GM18519 (cell line): ENCODE results near the gene AIP.

ENCODE experiments used
- ATAC-seq: cut with Tn5 transposase; IDR thresholded peaks from one replicate; pipeline ENCODE4 v1.9.1; 2021; ENCODE audit warnings: mild to moderate bottlenecking, moderate library complexity; ENCODE audit not compliant: unreplicated experiment, low FRiP score

AIP gene

DNA sequence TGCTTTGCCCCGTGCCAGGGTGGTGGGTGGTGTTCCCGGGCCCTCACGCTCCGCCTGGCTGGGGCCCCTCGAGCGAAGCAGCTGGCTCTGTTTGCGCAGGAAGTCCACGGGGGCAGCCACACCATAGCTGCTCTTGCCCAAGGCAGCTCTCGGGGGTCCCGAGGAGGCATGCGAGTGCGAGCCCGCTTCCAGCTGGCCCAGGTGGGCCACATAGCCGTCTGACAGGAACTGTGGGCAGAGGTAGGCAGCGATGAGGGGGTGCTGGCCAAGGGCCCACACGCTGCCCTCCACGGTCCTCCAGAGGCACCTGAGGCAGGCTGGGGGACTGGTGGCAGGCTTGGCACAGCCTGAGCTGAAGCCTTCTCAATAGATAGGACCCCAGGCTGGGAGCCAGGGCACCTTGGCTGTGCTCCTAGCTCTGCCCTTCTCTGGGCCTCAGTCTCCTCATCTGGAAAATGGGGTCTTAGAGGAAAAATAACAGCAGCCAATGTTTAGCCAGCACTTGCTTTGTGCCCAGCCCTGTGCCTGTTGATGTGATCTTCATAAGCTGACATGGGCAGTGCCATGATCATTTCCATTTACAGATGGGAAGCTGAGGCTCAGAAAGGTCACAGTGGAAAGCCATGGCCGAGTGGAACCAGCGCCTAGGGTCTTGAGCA is 9.4 kb downstream of the AIP start:
- ATAC-seq = no peak

DNA sequence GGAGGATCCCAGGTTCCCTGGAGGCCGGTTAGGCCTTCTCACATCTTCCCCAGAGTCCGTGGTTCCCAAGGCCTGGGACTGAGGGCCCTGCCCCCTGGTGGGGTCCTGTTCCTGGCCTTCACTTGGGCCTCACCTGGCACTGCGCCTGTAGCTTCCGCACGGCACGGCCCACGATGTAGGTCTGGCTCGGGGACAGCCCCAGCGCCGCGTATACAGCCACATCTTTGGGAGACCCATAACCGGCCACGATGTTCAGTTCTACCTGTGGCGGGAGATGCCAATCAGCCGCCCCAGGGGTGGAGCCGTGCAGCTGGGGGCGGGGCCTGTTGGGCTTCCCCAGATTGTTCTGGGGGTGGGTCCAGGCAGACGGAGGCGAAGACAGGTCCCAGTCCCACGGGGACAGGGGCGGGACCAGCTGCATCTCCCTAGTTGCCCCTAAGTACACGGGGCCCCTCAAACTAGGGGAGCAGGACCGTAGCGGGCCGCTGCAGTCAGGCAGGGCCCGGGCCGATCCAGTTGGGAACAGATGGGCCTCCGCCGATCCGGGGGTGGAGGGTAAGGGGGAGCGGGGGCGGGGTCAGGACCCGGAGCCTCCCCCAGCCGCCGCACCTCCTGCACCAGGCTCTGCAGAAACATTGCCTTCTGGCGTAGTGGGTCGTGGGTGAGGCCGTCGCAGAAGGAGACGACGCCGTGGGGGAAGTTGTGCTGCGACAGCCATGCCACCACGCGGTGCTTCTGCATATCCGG is 10.1 kb downstream of the AIP start:
- ATAC-seq = no peak

DNA sequence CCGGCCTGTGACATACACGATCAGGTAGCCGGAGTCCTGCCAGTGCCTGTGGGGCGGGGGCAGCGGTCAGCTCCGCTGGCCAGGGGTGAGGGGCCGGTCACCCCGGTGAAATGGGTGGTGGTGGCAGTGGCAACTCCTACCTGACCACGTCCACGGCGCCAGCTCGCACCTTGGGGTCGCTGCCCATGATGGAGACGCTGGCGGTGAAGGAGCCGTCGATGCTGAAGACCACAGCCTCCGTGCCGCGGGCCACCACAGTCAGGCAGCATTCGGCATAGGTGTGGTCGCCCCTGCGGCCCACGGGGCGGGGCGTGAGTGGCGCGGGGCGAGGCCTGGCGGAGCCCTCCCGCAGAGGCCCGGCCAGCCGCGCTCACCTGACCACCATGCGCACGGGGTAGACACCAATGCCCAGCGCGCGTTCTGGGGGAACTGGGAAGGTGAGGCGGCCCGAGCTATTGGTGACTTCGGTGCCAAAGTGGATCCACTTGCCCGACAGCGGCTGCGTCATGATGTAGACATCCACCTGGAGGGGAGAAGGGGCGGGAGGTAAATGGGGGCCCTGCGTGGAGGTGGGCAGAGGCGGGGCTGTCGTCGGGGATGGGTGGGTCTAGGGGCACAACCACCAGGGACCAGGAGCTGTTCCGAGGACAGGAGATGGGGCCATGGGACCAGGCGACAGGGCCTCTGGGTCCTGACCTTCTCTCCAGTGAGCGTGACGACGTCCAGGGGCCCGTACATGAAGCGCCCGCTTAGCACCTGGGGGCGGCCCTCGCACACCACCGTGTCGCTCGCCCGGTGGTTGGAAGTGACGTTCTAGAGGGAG is 10.9 kb downstream of the AIP start:
- no peak for ATAC-seq

DNA sequence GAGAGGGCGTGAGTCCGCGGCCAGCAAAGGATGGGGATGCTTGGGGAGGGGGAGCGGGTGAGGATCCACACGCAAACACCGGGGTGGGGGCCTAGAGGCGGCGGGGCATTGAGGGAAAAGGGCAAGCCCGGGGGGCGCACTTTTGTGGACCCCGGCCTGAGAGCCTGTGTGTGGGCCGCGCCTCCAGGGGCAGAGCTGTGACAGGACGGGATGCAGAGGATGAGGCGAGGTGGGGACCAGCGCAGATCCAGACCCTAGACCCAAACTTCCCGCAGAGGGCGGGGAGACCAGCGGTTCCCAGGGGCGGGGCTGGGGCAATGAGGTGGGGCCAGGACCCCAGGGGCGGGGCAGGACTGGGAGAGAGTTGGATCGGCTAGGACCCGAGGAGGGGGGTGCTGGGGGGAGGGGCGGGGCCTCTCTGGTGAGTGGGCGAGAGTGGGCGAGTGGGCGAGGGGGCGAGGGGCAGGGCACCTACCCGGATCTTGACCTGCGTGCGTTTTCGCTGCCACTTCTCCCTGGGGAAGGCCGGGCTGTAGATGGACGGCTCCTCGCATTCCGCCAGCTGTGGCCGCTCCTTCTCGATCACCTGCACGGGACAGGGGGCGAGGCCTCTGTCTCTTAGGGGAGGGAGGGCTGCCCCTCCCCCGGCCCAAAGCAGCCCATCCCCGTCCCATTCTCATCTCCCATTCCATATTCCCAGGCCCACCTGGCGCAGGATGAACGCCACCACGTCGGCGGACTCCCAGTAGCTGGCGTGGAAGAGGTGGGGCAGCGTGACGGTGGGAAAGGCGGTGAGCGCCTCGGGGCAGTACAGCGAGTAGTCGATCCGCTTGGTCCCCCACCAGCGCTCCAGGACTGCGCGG is 11.8 kb downstream of the AIP start:
- ATAC-seq = no peak

DNA sequence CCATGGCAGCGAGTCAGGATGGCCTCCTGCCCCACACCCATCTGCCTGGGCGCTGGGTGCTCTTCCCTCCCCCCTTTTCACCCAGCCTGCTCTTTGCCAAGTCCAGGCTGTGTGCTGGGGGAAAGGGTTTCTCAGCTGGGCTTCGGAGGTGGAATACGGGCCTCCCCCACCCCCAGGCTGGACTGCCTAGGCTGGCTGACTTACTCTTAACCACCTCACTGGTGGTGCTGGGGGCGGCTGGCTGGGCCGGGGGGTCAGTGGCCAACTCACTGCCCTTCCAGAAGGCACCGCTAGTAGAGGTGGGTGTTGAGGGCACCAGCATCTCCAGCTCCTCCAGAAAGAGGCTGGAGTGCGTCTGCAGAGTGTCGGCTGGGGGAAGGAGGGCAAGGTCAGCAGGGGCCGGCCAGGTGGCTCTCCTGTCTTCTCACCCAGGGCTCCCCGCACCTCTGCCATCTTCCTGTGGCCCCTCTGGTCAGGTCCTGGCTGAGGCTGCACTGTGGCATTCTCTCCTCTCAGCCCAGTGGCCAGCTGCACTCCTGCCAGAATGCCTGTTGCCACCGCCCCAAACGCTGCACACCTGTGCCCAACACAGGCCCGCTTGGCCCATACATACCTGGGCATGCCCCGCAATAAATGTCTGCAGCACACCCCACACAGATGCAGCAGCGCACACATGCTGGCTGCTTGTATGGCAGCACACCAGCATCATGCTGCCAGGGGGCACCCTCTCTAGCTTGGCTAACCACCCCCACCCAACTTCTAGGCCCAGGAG is 12.6 kb downstream of the AIP start:
- ATAC-seq = no peak

DNA sequence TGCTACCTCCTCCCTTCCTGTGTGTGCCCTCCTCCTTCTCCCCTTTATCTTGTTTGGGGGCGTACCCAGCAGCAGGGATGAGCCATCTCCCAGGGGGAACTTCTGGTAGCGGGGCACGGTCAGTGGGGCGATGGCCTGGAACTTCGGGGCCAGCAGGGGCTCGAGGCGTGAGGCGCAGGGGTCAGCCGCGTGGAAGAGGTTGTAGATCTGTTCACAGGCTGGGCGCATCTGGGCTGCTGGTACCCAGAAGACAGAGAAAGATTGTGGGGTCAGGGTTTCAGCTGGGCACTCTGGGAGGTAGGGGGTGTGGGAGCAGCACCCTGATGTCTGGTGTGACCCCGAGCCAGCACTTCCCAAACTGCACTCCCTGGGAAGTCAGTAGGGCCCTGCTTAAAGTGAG is 13.3 kb downstream of the AIP start:
- ATAC-seq = no peak

DNA sequence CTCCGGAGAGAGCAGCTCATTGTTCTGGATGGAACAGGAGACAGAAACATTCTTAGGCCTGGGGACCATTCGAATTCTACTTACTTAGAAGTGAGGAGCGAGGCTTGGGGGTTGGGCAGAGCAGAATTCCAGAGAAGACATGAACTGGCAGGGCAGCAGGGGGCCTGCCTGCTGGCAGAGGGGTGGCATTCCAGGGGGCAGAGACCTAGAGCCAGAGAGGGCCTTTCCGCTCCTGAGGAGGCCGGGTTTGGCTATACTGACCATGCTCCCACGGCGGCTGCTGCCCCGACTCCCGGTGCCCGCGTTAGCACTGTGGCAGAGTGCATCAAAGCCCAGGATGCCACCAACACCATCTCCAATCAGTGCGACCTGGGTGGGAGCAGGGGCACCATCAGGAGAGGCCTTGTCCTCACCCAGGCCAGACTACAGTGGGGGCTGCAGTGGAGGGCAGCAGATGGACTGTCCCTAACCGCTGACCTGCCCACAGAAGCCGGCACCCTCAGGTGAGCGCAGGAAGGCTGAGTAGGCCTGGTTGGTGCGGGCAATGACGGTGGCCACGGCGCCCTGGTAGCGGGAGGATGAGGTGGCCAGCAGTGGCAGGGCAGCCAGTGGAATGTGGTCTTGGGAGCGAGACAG is 14.9 kb downstream of the AIP start:
- no peak for ATAC-seq

DNA sequence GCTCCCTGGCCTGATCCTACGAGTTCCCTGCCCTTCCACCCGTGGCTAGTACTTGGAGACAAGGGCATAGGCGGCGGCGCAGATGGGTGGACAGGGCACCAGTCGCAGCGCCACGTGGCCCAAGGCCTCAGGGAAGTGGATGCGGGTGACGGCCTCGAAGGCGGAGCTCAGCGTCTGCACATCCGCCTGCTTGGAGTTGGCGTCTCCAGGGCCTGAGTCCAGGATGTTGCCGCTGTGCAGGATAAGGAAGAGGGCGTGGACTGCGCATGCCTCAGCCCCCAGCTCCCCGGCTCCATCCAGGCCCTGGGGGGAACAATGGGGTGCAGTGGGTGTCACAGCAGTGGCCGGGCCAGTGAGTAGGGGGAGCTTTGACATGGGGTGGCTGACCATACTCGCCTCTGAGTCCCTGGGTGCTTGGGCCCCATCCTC is 15.7 kb downstream of the AIP start:
- ATAC-seq = no peak

DNA sequence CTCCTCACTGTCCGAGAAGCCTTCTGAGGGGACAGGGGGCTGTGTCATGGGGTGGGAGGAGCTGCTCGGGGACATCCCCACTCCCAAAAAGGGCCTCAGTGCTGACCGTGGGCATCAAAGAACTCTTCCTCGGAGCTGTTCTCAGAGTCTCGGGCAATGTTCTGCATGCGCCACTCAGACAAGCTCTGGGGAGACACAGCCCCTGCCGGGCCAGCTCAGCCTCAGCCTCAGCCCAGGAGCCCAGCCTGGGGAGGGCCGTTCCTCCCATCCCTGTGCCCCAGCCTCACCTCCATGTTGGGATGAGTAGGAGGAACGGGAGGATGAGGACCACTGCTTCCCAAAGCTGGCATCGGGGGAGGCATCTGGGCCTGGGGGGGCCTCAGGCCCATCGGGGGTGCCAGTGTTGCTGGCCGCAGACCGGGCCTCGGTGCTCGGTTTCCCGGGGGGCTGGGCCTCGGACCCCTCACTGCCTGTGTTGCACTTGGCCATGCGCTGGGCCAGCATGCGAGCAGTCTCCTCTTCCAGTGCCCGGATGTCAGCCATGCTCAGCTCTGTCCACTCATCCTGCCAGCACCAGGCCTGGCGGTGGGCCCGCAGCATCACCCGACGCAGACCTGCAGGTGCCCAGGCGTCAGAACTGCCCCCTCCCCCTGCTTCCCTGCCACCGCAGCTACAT is 17.1 kb downstream of the AIP start:
- ATAC-seq = no peak

DNA sequence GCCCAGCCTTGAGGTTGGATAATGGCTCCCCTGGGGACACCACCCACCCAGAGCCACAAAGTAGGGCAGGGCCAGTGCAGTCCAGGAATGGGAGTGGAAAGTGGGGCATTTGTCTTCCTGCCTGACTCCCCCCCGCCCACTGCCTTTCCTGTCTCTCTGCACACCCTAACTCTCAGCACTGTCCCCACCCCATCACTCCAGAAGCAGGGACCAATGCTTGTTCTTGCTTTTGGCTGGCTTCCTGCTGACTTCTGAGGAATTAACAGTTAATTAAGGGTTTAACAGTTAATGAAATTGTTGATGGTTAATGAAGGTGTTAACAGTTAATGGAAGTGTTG is 17.6 kb downstream of the AIP start:
- no peak for ATAC-seq

DNA sequence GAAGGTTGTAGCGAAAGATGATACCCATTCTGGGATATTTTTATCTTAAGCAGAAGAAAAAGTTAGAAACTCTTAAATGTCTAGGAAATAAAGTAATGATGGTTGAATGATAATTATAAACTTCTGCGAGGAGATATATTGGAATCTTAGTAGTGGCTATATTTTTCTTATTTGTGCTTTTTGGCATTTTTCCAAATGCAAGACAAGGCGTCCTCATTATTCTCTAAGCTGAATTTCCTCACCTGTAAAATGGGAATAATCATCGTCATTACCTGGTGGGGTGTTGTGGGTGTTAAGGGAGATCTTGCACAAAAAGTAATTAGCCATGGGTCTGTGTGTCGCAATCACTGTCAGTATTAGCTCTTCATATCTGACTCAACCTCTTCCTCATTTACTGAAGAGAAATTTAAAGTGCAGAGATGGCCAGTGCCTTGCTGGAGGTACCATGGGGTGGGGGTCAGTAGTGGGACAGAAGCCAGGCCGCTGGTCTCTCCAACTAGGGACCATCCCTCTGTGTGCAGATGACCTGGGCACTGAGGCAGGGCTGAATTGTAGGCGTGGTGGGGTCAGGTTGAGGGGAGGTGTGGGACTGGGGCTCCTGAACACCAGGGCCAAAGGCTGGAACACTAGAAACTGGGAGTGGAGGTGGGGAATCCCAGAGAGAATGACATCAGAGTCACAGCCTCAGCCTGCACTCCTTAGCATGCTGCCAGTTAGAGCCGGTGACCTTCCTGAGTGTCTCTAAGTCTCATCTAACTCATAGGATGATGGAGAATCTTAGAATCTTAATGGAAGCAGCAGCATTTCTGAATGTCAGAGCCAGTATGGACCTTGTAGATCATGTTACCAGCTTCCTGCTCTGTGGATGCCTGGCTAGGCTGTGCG is 18.2 kb downstream of the AIP start:
- ATAC-seq = no peak

DNA sequence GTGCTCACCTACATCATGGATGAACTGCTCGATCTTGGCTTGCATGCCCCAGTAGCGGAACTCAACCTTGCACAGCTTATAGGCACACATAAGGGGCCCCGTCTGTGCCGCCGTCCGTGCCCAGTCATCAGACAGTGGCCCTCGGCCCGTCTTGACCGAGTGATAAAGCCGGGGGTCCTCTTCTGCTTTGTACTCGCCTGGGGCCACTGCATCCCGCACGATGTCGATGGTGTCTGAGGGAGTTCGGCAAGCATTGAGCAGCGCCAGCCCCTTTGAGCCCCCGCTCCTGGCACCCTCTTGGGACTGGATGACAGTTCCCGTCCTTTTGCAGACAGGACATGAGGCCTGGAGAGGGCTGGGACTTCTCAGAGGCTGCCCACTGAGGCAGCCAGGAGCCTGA is 19.0 kb downstream of the AIP start:
- no peak for ATAC-seq

DNA sequence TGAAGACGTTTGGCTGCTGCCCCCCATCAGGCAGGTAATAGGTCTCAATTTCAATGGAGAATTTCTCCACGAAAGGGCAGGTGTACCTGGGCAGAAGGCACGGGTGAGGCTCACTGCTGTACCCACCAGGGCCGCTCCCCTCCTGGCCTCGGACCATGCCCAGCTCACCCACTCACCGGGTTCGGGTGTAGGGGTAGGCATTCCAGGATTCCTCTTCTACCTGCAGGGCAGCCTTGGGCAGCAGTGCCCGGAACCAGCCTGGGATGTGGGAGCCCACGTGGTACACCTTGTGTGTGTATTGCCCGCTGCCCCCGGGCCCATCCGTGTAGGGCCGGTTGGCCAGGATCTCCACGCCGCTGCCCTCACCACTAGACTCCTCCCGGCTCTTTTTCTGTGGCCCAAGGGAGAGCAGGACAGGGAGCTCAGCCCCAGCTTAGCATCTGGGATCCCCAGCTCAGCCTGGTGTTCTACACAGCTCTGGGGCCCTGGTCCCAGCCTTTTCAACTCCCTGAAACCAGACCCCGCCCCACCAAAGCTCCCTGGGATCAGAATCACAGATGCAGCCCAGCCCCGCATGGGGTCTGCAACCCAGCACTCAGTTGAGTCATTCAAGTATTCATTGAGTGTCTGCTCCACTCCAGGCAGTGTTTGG is 19.6 kb downstream of the AIP start:
- no peak for ATAC-seq

DNA sequence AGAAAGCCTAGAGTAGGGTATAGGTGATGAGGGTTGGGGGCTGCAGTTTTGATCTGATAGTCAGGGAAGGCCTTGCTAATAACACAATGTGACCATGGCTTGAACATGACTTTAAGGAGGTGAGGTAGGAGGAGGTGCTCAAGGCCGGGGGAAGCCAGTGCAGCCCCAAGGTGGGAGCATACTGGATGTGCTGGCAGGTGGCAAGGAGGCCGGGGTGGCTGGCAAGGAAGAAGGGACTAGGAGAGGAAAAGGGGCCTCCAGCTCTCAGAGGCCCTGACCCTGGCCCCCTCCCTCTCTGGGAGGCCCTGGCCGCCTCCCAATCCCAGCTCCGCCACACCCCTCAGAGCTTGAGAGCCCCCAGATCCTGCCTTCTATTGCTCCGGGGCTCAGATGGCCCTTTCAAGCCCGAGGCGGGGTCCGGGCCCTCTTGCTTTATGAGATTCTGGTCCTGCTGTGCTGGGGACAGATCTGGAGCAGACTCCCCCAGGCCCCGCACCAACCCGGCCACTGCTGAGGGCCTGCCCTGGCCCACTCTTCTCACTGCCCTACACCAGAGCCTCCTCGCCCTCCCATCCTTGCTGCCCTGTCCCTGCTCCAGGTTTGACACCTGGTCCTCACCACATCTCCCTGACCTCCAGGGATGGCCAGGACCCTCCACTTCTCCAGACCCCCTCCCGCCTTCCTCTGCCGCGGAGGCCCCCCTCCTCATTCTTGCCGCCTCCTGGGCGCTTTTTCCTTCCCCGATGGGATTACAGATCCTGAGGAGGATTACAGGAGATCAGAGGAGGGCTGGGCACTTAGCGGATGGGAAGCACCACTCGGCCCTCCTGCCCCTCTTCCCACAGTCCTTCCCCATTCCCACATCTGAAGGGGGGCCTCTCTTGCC is 20.5 kb downstream of the AIP start:
- ATAC-seq = no peak

DNA sequence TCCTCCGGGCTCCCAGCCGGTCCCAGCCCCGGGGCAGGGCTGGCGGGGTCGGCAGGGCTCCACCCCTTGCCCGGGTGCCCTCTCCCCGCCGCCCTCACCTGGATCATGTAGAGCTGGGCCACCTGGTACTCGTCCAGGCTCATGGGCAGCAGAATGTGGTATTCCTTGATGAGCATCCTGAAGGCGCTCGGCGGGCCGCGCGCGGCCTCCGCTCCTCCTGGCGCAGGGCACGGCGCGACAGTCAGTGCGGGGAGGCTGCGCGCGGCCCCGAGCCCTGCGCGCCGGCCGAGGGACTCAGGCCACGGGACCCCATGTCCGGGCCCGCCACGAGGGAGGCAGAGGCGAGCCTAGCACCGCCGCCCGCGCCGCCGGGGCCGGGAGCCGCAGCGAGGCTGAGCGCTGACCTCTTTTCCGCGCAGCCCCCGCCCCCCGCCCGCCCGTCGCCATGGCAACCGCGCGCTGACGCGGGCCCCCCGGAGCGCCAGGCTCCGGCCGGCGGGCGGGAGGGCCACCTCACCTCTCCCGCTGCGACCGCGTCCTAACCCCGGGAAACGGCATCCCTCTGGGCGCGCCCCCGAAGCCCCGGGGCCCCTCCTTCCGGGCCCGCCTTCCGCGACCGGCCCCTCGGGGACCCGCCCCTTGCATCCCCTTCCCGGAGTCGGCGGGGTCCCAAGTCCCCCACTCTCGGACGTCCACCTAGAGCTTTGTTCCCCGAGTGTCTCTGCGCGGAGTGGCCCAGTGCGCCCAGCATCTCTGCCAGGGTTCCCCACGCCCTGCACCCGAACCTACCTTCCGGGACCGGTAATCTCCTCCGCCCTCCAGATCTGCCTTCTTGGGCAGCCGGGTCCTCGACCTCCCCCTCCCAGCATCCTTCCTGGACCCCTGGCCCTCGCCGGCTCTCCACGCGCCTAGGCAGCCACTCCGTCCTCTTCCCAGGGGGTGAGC is 21.5 kb downstream of the AIP start:
- no peak for ATAC-seq
